ENCODE measurements around the gene C6orf163.

DNA sequence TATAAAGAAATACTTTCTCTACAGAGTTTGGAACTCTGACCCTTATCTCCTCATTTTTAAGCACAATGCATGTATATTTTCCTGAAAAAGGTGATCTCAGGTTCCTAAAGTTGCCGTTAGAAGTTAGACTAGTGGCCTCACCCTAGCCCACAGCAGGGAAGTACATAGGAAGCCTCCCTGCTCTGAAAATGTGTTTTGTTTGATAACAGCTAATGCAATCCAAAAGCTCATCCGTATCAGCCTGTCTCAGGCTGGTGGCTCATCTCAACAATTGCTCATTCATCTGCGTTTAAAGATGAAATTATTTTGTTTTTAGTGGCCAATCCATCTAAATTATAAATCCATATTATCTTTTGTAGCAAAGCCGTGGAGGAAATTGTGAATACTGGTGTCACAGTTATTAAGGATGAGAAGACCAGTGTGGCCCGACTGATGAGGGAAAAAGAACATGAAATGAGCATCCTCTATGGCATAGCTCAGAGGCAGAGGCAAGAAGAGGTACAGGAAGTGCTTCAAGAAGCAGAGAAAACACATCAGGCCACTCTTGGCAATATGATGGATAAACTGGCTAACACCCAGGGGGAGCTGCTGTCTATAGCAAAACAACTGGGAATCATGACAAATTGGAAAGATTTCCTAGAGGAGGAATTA is 20.1 kb downstream of the C6orf163 start:
- TF ChIP-seq POLR2A (IDR thresholded peaks at IDR 0.05; ENCODE audit: low read depth, low read length) = no peak
- no peak for TF ChIP-seq POLR2AphosphoS5 (IDR thresholded peaks at IDR 0.05; ENCODE audit: low read depth, low read length)
- no peak for TF ChIP-seq TAF1 (IDR thresholded peaks at IDR 0.05; ENCODE audit: borderline replicate concordance, low read depth, low read length)

All from GM12892 (cell line).